ENCODE measurements around the gene FILIP1. TPM values are rescaled to one million over a fixed set of nuclear protein-coding genes. Genes with fewer than 3 reads are reported as not detected.

Gene FILIP1
- total RNA-seq, 1 donor: under 0.01 TPM

DNA sequence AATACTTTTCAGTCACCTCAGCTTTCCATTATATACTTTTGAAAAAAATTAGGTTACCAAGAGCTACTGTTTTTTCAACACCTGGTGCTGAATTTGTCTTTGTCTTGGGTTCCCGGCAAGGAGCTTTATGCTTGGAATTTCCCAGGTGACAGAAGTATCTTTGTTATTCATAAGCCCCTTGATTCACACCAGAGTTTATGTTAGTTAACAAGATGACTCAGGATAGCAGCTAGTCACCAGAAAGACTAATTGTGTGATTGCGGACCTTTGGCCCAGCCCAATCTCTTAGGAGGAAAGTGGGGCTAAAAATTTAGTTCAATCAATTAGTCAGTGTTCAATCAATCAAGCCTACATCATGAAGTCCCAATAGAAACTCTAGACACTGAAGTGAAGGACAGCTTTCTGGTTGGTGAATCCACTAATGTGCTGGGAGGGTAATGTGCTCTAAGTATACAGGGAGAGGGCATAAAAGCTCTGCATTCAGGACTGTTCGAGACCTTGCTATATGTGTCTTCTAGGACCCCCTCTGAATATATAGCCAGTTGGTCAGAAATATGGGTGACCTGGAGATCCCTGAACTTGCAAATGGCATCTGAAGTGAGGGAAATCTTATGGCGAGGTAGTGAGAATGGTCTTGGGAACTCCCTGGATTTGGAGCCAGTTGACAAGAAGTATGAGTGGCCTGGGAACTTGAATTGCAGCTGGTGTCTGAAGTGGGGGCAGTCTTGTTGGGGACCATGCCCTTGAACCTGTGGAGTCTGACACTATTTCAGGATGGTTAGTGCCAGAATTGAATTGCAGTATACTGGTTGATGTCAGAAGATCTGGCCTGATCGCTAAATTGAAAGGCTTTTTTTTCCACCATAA lies 225.2 kb downstream of the FILIP1 start:
- Histone ChIP-seq H3K4me1 (ENCODE audit: insufficient read depth, low read length) (peaks cover 11% of the 10 kb centered on the region), H3K4me3 (ENCODE audit: low read length) (no peak overlapping the region), H3K9me3 (ENCODE audit: low read depth, low read length) (no peaks in the 10 kb centered on the region), H3K27me3 (ENCODE audit: insufficient read depth, low read length) (no peaks in the 10 kb centered on the region)

DNA sequence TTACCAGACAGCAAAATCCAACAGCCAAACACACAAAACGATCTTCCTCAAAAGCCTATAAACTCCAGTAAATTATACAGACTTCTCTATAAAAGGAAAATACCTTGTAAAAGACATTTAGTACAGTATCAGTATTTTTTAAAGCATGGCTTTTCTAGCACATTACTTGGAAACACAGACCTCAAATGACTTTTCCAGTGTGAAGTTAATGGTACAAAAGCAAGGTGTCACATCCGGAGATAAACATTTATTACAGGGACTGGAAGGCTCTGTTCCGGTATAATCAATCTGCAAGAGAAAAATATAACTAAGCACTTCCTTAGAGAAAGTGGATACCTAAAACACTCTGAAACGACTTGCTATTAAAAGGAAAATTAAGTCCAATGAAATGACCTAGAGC lies 226.1 kb downstream of the FILIP1 start:
- no peaks in the 10 kb centered on the region for H3K27me3 ChIP-seq (ENCODE audit: insufficient read depth, low read length)
- H3K4me3 ChIP-seq (ENCODE audit: low read length): no peak overlapping the region
- no peaks in the 10 kb centered on the region for H3K9me3 ChIP-seq (ENCODE audit: low read depth, low read length)
- peaks cover 2% of the 10 kb centered on the region for H3K4me1 ChIP-seq (ENCODE audit: insufficient read depth, low read length)

DNA sequence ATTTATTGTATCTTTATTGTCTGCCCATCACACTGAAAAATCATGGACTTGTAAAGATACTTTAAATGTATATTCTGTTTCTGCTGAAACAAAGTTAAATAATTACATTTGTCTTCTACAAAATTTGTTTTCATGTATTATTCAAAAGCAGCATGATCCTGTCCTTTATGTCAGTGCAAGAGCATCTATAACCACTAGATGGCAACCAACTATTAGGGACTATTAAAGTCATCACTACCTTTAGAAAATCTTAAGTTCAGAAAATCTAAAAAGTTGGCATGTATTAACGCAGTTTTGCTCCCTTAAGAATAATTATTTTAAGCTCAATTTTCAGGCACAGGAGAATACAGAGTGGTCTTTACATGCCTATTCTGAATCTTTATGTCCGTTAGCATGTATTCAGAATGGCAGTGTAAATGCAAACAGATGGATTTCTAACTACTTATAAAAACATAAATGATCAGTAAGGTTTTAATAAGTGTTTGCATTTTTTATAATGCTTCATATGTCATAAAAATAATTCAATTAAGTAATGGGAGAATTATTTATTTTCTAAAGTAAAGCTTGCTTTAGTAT lies 226.8 kb downstream of the FILIP1 start:
- Histone ChIP-seq H3K9me3 (ENCODE audit: low read depth, low read length) (no peaks in the 10 kb centered on the region), H3K4me1 (ENCODE audit: insufficient read depth, low read length) (no peaks in the 10 kb centered on the region), H3K4me3 (ENCODE audit: low read length) (no peak overlapping the region), H3K27me3 (ENCODE audit: insufficient read depth, low read length) (no peaks in the 10 kb centered on the region)

DNA sequence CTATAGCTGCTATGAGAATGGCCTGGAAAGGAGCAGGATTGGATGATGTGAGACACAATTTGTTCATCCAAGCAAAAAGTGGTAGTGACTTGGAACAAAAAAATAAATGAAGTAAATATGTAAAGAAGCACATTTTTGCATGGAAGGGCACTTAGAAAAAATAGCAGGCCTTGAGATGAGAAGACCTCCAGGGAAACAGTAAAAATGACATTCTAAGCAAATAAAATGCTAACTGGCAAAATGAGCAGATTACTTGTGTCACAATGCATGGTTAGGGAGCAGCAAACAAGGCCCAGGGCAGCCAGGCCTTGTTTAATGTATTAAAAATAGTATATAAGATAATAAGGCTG lies 230.2 kb downstream of the FILIP1 start:
- no peaks in the 10 kb centered on the region for H3K4me1 ChIP-seq (ENCODE audit: insufficient read depth, low read length)
- H3K27me3 ChIP-seq (ENCODE audit: insufficient read depth, low read length): no peaks in the 10 kb centered on the region
- no peak overlapping the region for H3K4me3 ChIP-seq (ENCODE audit: low read length)
- H3K9me3 ChIP-seq (ENCODE audit: low read depth, low read length): no peaks in the 10 kb centered on the region

DNA sequence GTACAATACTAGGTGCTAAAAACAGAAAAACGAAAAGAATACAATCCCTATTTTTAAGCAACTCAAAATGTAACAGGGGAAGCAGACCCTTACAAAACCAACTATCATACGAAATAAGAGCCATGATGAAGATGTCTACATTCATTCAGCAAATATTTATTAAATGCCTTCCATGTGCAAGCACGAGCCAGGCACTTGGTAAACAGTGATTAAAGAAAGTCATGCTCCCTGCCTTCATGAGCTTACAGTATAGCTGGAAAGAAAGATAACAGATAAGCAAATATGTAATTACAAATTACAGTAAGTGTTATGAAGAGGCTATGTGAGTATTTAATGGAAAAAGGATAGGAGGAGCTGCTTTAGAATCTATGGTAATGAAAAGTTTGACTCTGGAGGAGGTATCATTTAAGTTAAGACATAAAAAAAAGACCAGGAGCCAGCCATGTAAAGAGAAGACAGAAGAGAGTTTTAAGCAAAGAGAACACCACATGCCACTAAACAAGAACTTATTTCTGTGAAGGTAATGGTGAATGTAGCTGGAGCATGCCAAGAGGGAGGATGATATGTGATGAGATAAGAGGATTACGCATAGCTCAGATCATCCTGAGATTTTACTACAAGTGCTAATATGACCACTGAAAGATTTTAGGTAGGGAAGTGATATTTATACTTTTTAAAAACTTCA lies 230.7 kb downstream of the FILIP1 start:
- H3K27me3 ChIP-seq (ENCODE audit: insufficient read depth, low read length): no peaks in the 10 kb centered on the region
- no peaks in the 10 kb centered on the region for H3K9me3 ChIP-seq (ENCODE audit: low read depth, low read length)
- H3K4me3 ChIP-seq (ENCODE audit: low read length): no peak overlapping the region
- H3K4me1 ChIP-seq (ENCODE audit: insufficient read depth, low read length): no peaks in the 10 kb centered on the region

DNA sequence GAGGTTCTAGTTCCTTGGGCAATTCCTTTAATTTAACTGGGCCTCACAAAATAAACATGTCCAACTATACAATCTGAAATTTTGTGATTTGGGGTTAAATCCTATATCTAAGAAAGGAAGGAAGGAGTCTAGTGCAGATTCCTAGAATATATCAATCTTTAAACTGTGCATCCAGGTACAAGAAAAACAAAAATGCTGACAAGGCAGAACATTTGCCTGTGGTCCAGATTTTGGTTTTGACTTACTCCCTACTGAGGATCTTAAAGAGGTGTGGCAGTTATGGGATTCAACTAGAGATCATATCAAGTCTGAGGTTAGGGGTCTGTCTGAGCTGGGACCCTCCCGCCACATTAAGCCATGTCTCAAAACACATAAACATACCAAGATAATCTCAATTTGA lies 232.3 kb downstream of the FILIP1 start:
- H3K4me3 ChIP-seq (ENCODE audit: low read length): no peak overlapping the region
- H3K9me3 ChIP-seq (ENCODE audit: low read depth, low read length): no peaks in the 10 kb centered on the region
- no peaks in the 10 kb centered on the region for H3K27me3 ChIP-seq (ENCODE audit: insufficient read depth, low read length)
- H3K4me1 ChIP-seq (ENCODE audit: insufficient read depth, low read length): no peaks in the 10 kb centered on the region

DNA sequence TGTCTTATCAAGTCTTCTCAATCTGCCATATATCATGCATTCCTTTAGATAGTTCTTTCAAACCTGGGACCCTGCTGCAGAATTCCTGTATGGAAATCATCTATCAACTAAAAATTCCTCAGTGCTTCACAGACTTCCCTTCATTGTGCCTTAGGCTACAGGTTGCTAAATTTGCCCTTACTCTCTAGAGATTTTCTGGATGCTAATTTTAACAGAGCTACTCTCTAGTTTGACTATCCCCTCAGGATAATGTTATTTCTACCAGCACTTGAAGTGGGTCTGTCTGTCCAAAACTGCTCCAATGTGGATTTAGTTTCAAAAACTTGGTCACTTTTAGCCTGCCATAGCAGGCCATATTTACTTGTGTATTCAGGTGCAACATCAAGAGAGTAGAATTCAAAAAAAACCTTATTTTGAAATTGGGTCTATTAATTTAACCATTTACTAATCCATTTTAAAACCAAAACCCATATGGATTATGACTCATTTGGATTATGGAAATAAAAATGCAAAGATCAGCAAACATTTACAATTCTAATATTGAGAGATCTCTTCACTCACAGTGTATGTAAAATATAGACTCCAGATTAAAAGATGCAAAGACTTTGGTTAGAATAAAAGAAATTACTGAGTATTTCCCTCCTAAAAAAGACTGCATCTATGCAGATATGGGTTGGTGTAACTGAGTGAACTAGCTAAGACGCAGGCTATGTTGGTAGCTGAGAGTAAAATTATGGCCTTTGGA lies 236.1 kb downstream of the FILIP1 start:
- Histone ChIP-seq H3K4me1 (ENCODE audit: insufficient read depth, low read length) (no peaks in the 10 kb centered on the region), H3K9me3 (ENCODE audit: low read depth, low read length) (no peaks in the 10 kb centered on the region), H3K27me3 (ENCODE audit: insufficient read depth, low read length) (no peaks in the 10 kb centered on the region), H3K4me3 (ENCODE audit: low read length) (no peak overlapping the region)

DNA sequence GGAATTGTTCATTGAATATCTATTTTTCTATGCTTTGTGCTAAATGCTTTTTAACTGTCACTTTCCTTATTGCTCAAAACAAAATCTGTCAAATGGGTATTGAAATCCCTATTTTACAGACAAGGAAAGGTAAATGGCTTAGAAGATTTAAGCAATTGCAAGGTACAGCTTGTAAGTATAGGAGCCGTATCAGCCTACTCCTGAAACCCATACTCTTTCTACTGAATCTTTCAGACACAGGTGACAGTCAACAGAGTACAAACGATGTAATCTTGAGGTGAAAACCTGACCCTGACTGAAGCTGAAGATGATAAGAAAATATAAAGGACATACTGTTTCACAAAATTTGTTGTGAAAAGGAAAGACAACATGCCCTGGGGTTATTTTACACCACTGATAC lies 243.0 kb downstream of the FILIP1 start:
- H3K4me1 ChIP-seq (ENCODE audit: insufficient read depth, low read length): no peaks in the 10 kb centered on the region
- H3K4me3 ChIP-seq (ENCODE audit: low read length): no peak overlapping the region
- no peaks in the 10 kb centered on the region for H3K9me3 ChIP-seq (ENCODE audit: low read depth, low read length)
- peaks cover 4% of the 10 kb centered on the region for H3K27me3 ChIP-seq (ENCODE audit: insufficient read depth, low read length)

DNA sequence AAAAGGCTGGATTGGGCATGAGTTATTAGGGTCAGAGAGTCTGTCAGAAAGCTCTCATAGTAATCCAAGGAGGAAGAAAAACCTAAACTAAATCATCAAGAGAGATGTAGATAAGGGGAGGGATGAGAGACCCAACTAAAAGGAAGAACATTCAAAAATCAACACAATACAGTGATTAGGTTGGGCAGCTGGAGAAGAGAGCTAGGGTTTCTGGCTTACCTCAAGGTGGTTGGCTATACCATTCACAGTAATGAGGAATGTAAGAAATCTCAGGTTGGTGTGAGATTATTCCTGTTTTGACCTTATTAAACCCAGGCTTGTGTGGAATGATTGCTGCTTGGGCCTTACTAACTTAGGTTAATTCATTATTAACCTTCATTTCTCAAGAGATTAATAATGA lies 243.8 kb downstream of the FILIP1 start:
- H3K4me3 ChIP-seq (ENCODE audit: low read length): no peak overlapping the region

DNA sequence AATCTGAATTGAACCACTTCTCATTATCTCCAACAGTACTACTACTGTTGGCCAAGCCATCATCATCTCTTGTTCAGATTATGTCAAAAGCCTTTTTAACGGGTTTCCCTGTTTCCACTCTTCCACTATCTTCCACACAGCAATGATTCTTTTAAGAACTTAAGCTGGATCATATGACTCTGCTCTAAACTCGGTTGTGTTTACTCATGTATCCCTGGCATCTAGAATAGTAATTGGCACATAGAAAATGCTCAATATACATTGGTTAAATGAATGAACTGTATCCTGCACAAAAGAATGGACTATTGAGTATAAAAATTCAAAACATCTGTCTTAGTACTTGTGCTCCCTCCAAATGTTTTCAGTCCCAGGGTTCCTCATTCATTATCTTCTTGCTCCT lies 247.2 kb downstream of the FILIP1 start:
- H3K4me3 ChIP-seq (ENCODE audit: low read length): no peak overlapping the region
- peaks cover 7% of the 10 kb centered on the region for H3K27me3 ChIP-seq (ENCODE audit: insufficient read depth, low read length)
- H3K9me3 ChIP-seq (ENCODE audit: low read depth, low read length): no peaks in the 10 kb centered on the region
- peaks cover 22% of the 10 kb centered on the region for H3K4me1 ChIP-seq (ENCODE audit: insufficient read depth, low read length)

More for the DNA sequence above, 243.8 kb downstream of the FILIP1 start:
- Histone ChIP-seq H3K27me3 (ENCODE audit: insufficient read depth, low read length) (peaks cover 7% of the 10 kb centered on the region), H3K4me1 (ENCODE audit: insufficient read depth, low read length) (no peaks in the 10 kb centered on the region), H3K9me3 (ENCODE audit: low read depth, low read length) (no peaks in the 10 kb centered on the region)

DNA sequence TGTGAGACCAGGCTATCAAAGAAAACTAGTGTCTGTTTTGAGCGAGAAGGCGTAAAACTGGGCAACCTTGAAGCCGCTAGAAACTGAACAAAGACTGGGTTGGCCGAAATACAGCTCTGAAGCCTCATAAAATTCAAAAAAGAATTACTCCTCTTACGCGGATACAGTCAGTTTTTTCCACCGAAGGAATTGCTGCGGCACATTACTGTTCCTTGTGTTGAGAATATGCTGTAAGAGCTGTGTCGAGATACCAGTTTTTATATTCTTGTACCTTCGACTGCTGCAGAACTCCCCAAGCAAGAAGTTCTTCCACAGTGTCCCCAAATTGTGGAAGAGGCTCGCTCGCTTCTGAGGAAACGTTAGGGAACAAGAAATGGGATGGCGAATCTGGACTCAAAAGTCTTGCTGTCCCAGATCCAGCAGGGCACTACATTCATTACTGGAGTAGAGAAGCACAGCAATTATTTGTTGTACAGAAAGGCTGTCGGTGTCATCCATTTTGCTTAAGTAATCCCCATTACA lies 249.5 kb downstream of the FILIP1 start:
- Histone ChIP-seq H3K27me3 (ENCODE audit: insufficient read depth, low read length) (peaks cover 7% of the 10 kb centered on the region), H3K9me3 (ENCODE audit: low read depth, low read length) (no peaks in the 10 kb centered on the region), H3K4me1 (ENCODE audit: insufficient read depth, low read length) (peaks cover 22% of the 10 kb centered on the region), H3K4me3 (ENCODE audit: low read length) (peak overlapping the region; percentile 99)

DNA sequence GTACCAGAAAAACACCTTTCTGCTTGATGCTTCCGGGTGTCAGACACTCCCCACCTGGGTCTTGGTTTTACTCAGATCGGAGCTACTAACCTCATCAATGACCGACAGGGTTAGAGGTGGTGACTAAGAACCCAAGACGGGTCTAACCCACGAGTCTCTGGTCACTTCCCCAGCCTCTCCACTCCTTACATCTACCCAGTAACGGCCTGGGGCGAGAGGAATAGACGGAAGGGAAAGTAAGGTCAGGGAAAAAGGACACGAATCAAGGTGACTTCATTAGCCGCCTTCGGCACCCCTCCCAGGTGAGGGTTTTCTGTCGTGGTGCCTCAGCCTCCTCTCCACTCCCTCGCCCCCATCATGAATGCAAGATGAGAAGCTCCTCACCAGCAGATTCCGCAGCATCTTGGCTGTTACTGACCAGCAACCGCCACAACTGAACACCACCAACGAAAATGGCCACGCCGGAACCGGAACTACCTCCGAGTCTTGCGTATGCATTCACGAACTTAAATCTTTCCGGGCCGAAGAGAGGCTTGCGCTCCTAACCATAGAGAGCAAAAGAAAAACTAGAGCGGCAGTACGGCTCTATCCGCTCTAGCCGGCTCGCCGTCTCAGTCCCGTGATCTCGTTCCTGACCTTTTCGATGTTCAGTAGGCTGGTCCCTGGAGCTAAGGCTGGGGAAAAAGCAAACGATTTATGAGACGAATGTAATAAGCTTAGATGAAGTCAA lies 250.1 kb downstream of the FILIP1 start, which contains the start of gene COX7A2:
Gene COX7A2, minus strand, starts transcription at position 469 of the 730 bp plus-strand sequence. Its CDS starts 67 bp downstream, at position 402.
- Histone ChIP-seq H3K4me3 (ENCODE audit: low read length) (peak within 1 kb of the TSS; percentile 99), H3K9me3 (ENCODE audit: low read depth, low read length) (no peaks in the 10 kb centered on the region), H3K4me1 (ENCODE audit: insufficient read depth, low read length) (peaks cover 22% of the 10 kb centered on the region), H3K27me3 (ENCODE audit: insufficient read depth, low read length) (peaks cover 7% of the 10 kb centered on the region)
